Fibroblast of skin of scalp (primary cell): ENCODE results near the gene METTL24.
A peak's percentile ranks its signal among the peaks of the same experiment; 100 is the strongest.
"Not testable (repeated sequence)": the region's sequence is repeated elsewhere in the genome, so short reads cannot be mapped to it uniquely, and the experiment has no call there.

ENCODE experiments used
- DNase-seq: peaks from one replicate; pipeline ENCODE4 v3.0.0-alpha.2; 2013

Gene METTL24

GRCh38 chr6:110310861-110311446 is 47.2 kb downstream of the METTL24 start:
- no peak for DNase-seq

- DNase-seq, result not testable (repeated sequence)
These were observed 48.7 kb downstream of the METTL24 start for GRCh38 chr6:110309432-110309831.

DNA sequence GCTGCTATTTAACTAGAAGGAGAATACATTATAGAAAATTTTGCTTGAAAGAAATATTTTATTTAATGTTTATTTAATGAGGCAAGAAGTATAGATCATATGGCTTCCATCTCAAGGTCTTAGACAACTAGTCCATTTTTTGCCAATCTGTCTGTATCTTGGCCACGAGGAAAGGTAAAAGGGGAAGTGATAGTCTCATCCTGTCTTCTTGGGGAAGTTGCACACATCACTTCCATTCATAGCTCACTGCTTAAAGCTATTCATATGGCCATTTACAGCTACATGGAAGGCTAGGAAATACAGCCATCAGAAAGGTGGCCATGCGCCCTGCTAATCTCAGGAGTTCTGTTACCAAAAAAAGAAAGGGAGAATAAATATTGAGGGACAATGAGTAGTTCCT is 50.8 kb downstream of the METTL24 start:
- DNase-seq, result no peak

GRCh38 chr6:110305832-110306231 is 52.3 kb downstream of the METTL24 start:
- not testable (repeated sequence) for DNase-seq

GRCh38 chr6:110303692-110304091 is 54.5 kb downstream of the METTL24 start:
- DNase-seq, result not testable (repeated sequence)

GRCh38 chr6:110298916-110299315 is 59.2 kb downstream of the METTL24 start:
- no peak for DNase-seq

DNA sequence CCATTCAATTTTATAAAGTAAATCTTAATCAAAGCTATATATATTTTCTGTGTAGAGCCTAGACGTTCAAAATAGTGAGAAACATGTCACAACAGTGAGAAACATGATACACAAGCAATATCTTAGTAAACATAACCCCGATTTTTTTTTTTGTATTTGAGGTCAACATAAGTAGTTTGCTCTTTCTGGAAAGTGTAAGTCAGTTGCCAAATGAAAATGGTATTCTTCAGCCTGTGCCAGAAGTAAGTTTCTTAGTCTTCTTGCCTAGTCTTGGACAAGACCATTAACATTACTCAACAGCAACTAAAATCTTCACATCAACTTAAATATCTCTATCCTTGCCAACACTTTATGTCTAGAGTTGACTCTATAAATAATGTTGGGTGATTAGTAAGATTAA is 59.7 kb downstream of the METTL24 start:
- DNase-seq, result no peak

GRCh38 chr6:110296241-110297025 is 61.7 kb downstream of the METTL24 start:
- no peak for DNase-seq

GRCh38 chr6:110295451-110296165 is 62.5 kb downstream of the METTL24 start:
- DNase-seq, result no peak

DNA sequence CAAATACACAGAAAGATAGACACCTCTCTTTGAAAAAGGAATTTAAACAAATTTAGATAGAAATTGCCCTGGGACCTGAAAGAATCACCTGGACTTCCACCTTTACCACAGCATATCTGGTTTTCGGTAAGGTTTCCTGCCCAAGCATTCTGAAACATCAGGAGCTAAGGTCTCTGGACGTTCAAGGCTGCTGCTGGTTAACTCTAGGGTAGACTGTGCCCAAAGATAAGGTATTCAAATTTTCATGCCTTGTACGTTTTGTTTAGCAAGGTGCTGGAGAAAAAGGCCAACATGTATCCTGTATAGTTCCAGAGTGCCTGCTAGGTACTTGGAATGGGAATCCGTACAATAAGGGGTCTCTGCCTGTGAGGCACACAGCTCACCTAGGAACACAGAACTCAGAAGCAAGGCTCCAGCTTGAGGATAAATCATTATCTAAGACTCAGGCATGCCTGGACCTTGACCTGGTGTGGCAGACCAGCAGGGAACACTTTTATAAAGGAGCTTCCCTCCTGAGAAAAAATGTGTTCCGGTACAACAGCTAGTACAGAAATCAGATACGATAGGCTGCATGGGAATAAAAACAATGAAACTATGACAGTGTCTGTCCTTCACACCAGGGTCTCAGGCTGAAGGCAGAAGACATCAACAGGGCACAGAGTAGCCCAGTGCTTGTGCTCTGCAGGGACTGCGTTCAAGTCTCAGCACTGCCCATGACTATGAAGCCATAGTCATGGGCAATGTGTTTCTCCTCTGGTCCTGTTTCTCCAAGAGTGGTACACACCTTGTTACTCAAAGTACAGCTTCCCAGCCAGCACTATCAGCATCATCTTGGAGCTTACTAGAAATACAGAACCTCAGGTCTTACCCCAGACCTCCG is 70.4 kb downstream of the METTL24 start:
- DNase-seq, result no peak

- DNase-seq, result no peak
These were observed 72.7 kb downstream of the METTL24 start for GRCh38 chr6:110285306-110286060.

DNA sequence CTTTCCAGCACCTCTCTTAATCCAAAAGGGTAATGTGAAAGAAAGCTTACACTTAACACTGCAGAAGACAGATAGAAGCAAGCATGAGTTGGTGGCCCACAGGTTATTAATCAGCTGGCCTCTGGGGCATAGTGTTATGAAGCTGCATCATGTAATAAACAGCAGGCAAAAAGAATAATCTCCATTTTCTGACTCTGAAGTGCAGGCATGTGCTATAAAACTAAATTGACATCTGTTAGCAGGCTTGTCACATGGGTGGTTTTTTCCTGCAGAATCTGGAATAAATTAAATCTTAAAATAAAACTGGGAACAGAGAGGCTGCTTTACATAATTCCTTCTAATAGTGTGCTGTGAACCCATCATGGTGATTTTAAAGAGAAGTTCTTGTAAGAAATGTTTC is 73.3 kb downstream of the METTL24 start:
- DNase-seq, result no peak

DNA sequence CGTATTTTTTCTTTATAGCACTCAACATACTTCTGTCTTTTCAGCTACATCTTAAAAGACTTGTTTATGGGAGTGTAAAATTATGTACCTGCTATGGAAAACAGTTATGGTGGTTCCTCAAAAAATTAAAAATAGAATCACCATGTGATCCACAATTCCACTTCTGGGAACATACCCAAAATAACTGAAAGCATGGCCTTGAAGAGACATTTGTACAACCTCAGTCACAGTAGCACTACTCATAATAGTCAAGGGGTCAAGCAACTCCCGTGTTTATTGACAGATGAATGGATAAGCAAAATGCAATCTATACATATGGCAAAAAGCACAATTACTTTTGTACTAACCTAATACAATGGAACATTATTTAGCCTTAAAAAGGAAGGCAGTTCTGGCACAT is 74.5 kb downstream of the METTL24 start:
- DNase-seq, result no peak

DNA sequence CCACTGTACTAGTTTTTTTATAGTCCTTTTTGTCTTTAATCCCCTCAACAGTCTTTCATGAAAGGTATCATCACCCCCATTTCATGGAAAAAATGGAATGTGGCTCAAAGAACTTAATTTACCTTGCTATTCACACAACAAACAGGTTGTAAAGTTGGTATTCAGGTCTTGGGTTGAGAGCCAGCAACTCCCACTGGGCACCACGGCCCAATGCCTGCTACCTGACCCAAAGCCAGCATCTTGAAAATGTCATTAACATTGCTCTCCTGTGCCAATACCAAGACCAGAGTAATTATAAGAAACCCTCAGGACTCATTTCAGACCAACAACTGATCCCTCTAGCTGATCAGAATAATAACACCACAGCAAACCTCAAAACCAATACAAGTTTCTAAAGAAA is 75.7 kb downstream of the METTL24 start:
- no peak for DNase-seq

GRCh38 chr6:110277100-110277665 is 81.0 kb downstream of the METTL24 start:
- DNase-seq, result no peak

GRCh38 chr6:110272781-110273180 is 85.4 kb downstream of the METTL24 start:
- DNase-seq, result not testable (repeated sequence)

GRCh38 chr6:110271732-110272022 is 86.5 kb downstream of the METTL24 start:
- DNase-seq, result no peak

DNA sequence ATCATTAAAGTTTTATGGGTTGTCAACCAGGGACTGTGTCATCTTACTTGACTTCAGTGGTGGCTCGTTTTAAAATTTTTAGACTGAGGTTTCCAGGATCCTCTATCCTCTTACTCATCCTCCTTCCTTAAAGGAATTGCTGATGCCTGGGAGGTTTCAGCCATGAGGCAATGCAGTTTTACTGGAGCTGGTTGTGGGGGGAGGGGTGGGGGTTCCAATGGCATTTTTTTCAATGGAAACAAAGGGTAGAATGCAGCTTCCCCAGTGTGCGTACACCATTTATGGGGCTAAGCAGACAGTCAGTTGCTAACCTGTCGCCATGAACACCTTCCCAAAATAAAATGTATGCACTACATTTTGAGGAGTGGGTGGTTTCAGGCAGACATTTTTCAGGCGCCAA is 88.0 kb downstream of the METTL24 start:
- peak; percentile 36 for DNase-seq

DNA sequence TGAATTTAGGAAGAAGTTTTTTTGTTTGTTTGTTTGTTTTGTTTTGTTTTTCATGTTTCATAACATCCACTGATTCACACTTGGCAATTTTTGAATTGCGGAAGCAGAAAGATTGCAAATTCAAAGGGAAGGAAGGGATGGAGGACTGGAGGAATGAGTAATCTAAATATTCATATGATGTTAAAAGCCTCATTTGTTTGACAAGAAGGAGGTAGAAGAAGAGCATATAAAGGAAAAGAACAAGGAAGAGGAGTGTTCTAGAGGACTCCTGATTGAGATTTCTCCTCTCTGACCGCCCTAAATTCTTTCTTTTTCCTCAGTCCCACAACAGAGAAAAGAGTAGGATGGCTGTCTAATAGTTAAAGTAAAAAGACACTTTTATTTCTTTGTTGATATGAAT is 88.5 kb downstream of the METTL24 start:
- no peak for DNase-seq

DNA sequence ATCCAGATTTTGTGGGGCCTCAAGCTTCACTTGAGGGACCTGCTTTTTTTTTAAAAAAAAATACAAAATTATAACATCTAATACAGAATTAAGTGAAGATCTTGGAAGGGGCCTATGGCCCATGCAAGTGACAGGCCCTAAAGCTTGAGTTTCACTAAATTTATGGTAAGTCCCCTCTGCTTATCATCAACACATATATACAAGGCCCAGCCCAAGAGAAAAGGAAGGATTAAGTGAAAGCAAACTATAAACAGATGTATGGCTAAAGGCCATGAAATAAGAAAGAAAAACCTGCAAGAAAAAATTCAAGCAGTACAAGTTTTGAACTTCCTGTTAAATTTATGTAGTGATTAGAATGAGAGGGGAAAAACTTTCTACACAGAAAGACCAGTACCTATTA is 91.2 kb downstream of the METTL24 start:
- DNase-seq, result no peak

- DNase-seq, result no peak
These were observed 92.9 kb downstream of the METTL24 start for GRCh38 chr6:110265273-110265672.

- DNase-seq, result no peak
These were observed 101.8 kb downstream of the METTL24 start for GRCh38 chr6:110256366-110256765.
